GM12801 (cell line): ENCODE results near the gene UCP2.

ENCODE experiments used
- CTCF ChIP-seq: IDR thresholded peaks from one replicate; pipeline ENCODE4 v1.5.1; 2011; ENCODE audit warnings: control low read depth; ENCODE audit not compliant: insufficient read length; ENCODE audit errors: extremely low read depth

The UCP2 gene

GRCh38 chr11:74021998-74022397 is 39.4 kb upstream of the UCP2 start:
- TF ChIP-seq CTCF: no peak

GRCh38 chr11:74020539-74020938 is 37.9 kb upstream of the UCP2 start:
- no peak for TF ChIP-seq CTCF

GRCh38 chr11:74019860-74020259 is 37.2 kb upstream of the UCP2 start:
- TF ChIP-seq CTCF: no peak

GRCh38 chr11:74019104-74019738 is 36.6 kb upstream of the UCP2 start:
- TF ChIP-seq CTCF: no peak

DNA sequence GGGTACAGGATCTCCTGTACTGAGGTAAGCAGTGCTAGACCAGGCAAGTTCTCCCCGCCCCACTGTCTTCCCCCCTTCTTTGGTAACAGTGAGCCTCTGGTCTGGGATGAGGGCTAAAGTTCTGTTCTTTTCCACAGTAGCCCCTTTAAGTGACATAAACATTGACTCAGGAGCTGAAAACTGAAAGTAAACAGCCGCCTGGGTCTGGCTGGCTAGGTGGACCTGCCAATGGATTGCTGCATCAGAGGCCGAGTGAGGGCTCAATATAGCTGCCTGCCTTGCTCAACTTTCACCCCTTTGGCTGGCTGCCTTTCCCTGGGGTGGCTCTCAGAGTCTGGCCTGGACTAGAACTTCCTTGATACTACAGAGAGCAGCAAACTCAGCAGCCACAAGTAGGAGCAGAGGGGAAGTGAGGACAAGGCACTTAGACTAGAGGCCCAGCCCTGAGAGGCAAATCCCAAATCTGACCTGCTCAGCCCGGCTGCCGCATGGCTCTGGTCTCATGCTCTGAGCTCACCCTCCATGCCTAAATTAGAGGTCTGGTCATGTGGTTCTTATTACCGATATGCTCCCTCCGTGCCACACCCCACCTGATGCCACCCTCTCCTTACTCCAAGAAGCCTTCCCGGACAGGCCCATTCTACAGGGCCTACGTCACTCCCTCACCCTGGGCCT is 35.8 kb upstream of the UCP2 start:
- no peak for TF ChIP-seq CTCF

DNA sequence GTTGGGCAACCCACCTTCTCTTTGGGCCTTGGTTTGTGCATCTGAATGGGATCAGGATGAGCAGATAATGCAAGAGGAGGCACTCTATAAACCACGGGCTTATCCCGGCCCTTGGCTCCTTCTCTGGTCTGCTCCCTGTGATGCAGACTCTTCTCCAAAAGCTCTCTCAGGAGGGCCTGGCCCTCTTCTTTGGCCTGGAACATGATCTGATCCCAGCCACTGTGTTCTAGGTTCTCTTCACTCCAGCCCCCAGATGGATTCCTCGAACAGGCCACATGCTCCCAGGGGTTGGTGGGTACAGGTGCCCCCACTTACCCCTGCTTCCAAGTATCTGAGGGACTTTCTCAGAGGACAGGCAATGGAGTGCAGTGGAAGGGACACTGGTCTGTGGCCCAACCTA is 35.0 kb upstream of the UCP2 start:
- no peak for TF ChIP-seq CTCF

DNA sequence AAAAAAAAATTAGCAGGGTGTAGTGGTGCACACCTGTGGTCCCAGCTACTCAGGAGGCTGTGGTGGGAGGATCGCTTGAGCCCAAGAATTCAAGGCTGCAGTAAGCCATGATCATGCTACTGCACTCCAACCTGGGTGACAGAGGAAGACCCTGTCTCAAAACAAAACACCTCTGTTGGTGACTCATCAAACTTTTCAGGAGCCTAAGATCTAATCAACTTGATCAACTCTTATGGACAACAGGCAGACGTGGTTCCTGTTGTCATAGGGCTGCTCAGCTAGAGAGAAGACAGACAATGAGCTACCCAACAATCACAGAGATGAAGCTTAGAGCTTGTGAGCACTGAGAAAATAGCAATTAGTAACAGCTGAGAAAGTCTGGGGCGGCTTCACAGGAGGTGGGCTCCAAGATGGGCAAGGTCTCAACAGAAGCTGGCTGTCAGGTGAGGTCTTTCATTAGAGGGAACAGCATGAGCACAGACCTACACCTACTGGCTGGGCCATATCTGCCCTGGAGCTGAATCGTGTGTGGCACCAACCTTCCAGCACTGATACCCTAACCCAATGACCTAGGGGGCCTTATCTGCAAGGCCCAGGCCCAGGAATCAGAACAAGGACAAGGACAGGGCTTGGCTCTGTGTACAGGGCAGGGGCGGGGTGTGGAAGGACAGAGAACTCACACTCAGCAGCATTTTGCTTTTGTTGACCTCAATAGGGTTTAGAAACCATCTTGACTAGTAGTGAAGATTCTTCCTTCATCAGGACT is 33.5 kb upstream of the UCP2 start:
- TF ChIP-seq CTCF: no peak
